NCI-H446 (cell line): Measurements from ENCODE around the gene CDC5L.

Experiments
- DNase-seq, 2 experiments: peaks; one replicate each; lab custom pipeline; 2025; lab: John Stamatoyannopoulos, UW

CDC5L gene

GRCh38 chr6:44373787-44374186, 13.7 kb upstream of the CDC5L start:
- no peak for DNase-seq

GRCh38 chr6:44375071-44375470, 12.4 kb upstream of the CDC5L start:
- DNase-seq: no peak

GRCh38 chr6:44377484-44377883, 10.0 kb upstream of the CDC5L start:
- DNase-seq: no peak

GRCh38 chr6:44377971-44378370, 9.5 kb upstream of the CDC5L start:
- no peak for DNase-seq

- no peak for DNase-seq
These were observed 5.8 kb upstream of the CDC5L start for GRCh38 chr6:44381739-44382138.

- DNase-seq: no peak
These were observed 1.1 kb upstream of the CDC5L start for GRCh38 chr6:44386364-44386928.

GRCh38 chr6:44386929-44387345, 569 bp upstream of the CDC5L start:
- DNase-seq: peak in 1 of 2 experiments; percentile 45

GRCh38 chr6:44388135-44388487, 605 bp downstream of the CDC5L start:
- peak in 1 of 2 experiments; percentile 44 for DNase-seq

GRCh38 chr6:44388887-44389286, 1.4 kb downstream of the CDC5L start:
- no peak for DNase-seq

GRCh38 chr6:44390158-44390683, 2.7 kb downstream of the CDC5L start:
- no peak for DNase-seq

GRCh38 chr6:44395501-44395900, 8.0 kb downstream of the CDC5L start:
- DNase-seq: no peak

- no peak for DNase-seq
These were observed 9.5 kb downstream of the CDC5L start for GRCh38 chr6:44396968-44397367.

- no peak for DNase-seq
These were observed 10.1 kb downstream of the CDC5L start for GRCh38 chr6:44397424-44398164.

GRCh38 chr6:44399991-44400390, 12.5 kb downstream of the CDC5L start:
- DNase-seq: no peak

- no peak for DNase-seq
These were observed 13.1 kb downstream of the CDC5L start for GRCh38 chr6:44400572-44400971.

- DNase-seq: no peak
These were observed 13.6 kb downstream of the CDC5L start for GRCh38 chr6:44401138-44401537.

GRCh38 chr6:44404022-44404714, 16.7 kb downstream of the CDC5L start:
- DNase-seq: no peak

GRCh38 chr6:44404715-44405099, 17.2 kb downstream of the CDC5L start:
- DNase-seq: no peak

GRCh38 chr6:44407951-44408670, 20.6 kb downstream of the CDC5L start:
- no peak for DNase-seq

- DNase-seq: no peak
These were observed 21.8 kb downstream of the CDC5L start for GRCh38 chr6:44409207-44409794.

- DNase-seq: no peak
These were observed 22.9 kb downstream of the CDC5L start for GRCh38 chr6:44410363-44410762.

- no peak for DNase-seq
These were observed 23.6 kb downstream of the CDC5L start for GRCh38 chr6:44411141-44411540.
